Loucy (cell line): ENCODE measurements around the gene STIP1.

Experiments
- H2AFZ ChIP-seq: fragments of 200-600 bp; sonication (generic); 2 replicates; pipeline ENCODE4 v1.6.0; 2016; ENCODE audit warnings: antibody characterized with exemption, mild to moderate bottlenecking, low read length, moderate library complexity
- H3F3A ChIP-seq: fragments of 200-600 bp; 2 replicates; pipeline ENCODE4 v1.6.0; 2016; ENCODE audit warnings: antibody characterized with exemption, low read depth, mild to moderate bottlenecking
- H3K27me3 ChIP-seq: fragments of 200-600 bp; sonication (generic); 2 replicates; pipeline ENCODE4 v1.6.1; 2014; ENCODE audit warnings: low read length, mild to moderate bottlenecking; ENCODE audit not compliant: insufficient read depth, poor library complexity, severe bottlenecking
- H3K36me3 ChIP-seq: fragments of 200-600 bp; sonication (generic); 2 replicates; pipeline ENCODE4 v1.6.1; 2016; ENCODE audit warnings: low read length; ENCODE audit not compliant: insufficient read depth
- H3K4me1 ChIP-seq: fragments of 200-600 bp; sonication (generic); 2 replicates; pipeline ENCODE4 v1.5.1; 2014; ENCODE audit warnings: low read length, mild to moderate bottlenecking; ENCODE audit not compliant: insufficient read depth, poor library complexity, severe bottlenecking
- H3K4me2 ChIP-seq: fragments of 200-600 bp; sonication (generic); 2 replicates; pipeline ENCODE4 v1.6.0; 2014; ENCODE audit warnings: antibody characterized with exemption, low read length, low read depth, mild to moderate bottlenecking; ENCODE audit not compliant: poor library complexity, severe bottlenecking
- H3K4me3 ChIP-seq: fragments of 200-600 bp; sonication (generic); 2 replicates; pipeline ENCODE4 v1.5.1; 2014; ENCODE audit warnings: low read length, mild to moderate bottlenecking, mixed read lengths; ENCODE audit not compliant: poor library complexity, severe bottlenecking
- H3K79me2 ChIP-seq: fragments of 200-600 bp; sonication (generic); 2 replicates; pipeline ENCODE4 v1.6.1; 2014; ENCODE audit warnings: low read length; ENCODE audit not compliant: insufficient read depth
- H3K9ac ChIP-seq: fragments of 200-600 bp; sonication (generic); 2 replicates; pipeline ENCODE4 v1.6.0; 2014; ENCODE audit warnings: mild to moderate bottlenecking, low read depth, low read length, moderate library complexity; ENCODE audit not compliant: poor library complexity, severe bottlenecking
- H3K9me2 ChIP-seq: fragments of 200-600 bp; sonication (generic); replicated peaks from 2 replicates; pipeline ENCODE4 v1.6.1; 2016; ENCODE audit warnings: low read depth, low read length, mixed read lengths
- H3K9me3 ChIP-seq: fragments of 200-600 bp; sonication (generic); 2 replicates; pipeline ENCODE4 v1.6.1; 2014; ENCODE audit warnings: mild to moderate bottlenecking, antibody characterized with exemption, low read length, low read depth; ENCODE audit not compliant: insufficient read depth
- H4K20me1 ChIP-seq: fragments of 200-600 bp; sonication (generic); 2 replicates; pipeline ENCODE4 v1.6.0; 2014; ENCODE audit warnings: antibody characterized with exemption, low read length, mild to moderate bottlenecking; ENCODE audit not compliant: insufficient read depth, poor library complexity, severe bottlenecking
- EZH2phosphoT487 ChIP-seq: fragments of 200-600 bp; IDR thresholded peaks from 2 replicates; pipeline ENCODE4 v1.6.1; 2018; ENCODE audit warnings: antibody characterized with exemption, mild to moderate bottlenecking, moderate library complexity, borderline replicate concordance
- TF ChIP-seq, protein P1 (sequence below): fragments of 200-600 bp; sonication (generic); conservative IDR thresholded peaks from 2 replicates; pipeline ENCODE4 v1.5.1; 2014; ENCODE audit warnings: mild to moderate bottlenecking, antibody characterized with exemption, low read length

STIP1 gene

DNA sequence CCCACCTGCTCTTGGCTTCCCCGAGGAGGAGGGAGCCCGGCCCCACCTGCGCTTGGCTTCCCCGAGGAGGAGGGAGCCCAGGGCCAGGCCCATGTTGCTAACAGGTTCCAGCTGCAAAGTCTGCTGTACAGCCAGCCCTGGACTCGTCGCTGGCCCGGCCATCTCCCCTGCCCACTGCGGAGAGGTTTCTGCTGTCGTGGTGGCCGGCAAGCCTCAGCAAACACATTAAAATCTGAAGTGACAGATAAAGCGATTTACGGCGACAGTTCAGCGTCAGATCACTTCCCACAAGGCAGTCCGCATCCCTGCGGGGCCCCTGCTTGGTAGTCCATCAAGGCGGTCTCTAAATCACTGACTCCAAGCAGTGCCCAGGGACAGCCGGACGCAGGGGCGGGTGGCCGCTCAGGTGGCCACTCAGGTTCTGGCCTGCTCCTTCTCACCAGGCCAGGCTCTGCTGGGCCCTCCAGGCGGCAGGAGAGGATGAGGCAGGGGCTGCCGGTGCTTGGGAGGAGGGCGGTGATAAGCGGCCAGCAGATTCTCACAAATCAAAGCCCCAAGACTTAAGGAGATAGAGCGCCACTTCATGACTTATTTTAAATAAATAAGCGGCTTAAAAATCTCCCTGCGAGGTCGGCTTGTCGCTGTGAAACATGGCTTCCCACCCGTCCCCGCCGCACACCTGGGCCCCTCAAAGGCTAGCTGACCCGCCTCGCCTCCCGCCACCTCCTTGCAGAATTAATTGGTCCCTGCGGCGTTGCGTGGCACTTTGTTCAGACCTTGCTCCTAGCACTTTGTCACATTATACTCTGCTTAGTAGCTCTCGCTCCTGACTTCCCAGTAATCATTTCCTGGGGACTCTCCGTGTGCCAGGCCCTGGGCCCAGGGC, 41.1 kb upstream of the STIP1 start:
- TF ChIP-seq, protein P1, sequence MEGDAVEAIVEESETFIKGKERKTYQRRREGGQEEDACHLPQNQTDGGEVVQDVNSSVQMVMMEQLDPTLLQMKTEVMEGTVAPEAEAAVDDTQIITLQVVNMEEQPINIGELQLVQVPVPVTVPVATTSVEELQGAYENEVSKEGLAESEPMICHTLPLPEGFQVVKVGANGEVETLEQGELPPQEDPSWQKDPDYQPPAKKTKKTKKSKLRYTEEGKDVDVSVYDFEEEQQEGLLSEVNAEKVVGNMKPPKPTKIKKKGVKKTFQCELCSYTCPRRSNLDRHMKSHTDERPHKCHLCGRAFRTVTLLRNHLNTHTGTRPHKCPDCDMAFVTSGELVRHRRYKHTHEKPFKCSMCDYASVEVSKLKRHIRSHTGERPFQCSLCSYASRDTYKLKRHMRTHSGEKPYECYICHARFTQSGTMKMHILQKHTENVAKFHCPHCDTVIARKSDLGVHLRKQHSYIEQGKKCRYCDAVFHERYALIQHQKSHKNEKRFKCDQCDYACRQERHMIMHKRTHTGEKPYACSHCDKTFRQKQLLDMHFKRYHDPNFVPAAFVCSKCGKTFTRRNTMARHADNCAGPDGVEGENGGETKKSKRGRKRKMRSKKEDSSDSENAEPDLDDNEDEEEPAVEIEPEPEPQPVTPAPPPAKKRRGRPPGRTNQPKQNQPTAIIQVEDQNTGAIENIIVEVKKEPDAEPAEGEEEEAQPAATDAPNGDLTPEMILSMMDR = no peak
- no peak for TF ChIP-seq EZH2phosphoT487

DNA sequence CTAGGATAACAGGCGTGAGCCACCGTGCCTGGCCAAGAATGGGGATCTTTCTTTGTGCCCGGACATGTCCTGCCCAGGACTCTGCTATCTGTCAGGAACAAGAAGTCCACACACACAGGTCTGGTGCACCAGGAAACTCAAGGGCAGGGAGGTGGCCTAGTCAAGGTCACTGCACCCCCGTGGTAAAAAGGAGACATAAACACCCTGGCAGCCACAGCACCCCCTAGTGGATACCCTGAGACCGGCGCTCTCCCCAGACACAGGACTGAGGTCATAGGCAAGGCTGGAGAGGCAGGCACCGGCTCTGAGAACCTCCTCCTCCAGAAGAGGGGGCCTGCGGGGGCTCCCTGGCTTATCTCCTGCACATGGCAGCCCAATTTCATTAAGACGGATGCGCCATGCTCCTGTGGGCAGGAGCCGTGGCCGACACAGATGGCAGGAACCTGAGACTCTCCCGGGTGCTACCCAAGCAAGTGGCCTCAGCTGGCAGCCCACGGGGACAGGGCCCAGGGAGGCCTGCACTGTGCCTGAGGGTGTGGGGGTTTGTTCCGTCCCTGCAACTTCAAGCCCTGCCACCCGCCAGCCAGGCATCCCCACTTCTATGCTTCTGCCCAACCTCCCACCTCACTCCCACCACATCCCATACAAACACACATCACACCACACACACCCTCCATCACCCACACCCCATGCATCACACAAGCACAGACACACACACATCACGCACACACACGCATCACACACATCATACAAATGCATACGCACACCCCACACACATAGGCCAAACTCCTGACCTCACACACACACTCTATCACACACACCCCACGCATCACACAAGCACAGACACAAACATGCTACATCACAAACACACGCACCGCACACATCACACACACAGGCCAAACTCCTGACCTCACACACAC, 39.7 kb upstream of the STIP1 start:
- no peaks in the 10 kb centered on the region for H3F3A ChIP-seq
- H3K4me3 ChIP-seq = no peak overlapping the region
- TF ChIP-seq EZH2phosphoT487 = no peak
- TF ChIP-seq, protein P1 = peak; percentile 81
- H3K4me2 ChIP-seq = no peak overlapping the region
- H3K9me2 ChIP-seq = no peaks in the 10 kb centered on the region
- no peaks in the 10 kb centered on the region for H3K27me3 ChIP-seq
- H3K79me2 ChIP-seq = no peaks in the 10 kb centered on the region
- H4K20me1 ChIP-seq = no peaks in the 10 kb centered on the region
- H3K4me1 ChIP-seq = no peaks in the 10 kb centered on the region
- no peaks in the 10 kb centered on the region for H3K9me3 ChIP-seq
- H2AFZ ChIP-seq = no peak overlapping the region
- H3K36me3 ChIP-seq = no peaks in the 10 kb centered on the region
- H3K9ac ChIP-seq = no peak overlapping the region

More for the DNA sequence above, 41.1 kb upstream of the STIP1 start:
- Histone ChIP-seq H3K36me3 (no peaks in the 10 kb centered on the region), H3K4me3 (no peak overlapping the region), H3F3A (no peaks in the 10 kb centered on the region), H3K9ac (no peak overlapping the region), H3K79me2 (no peaks in the 10 kb centered on the region), H3K4me2 (no peak overlapping the region), H3K27me3 (no peaks in the 10 kb centered on the region), H4K20me1 (no peaks in the 10 kb centered on the region), H3K9me2 (no peaks in the 10 kb centered on the region), H3K9me3 (no peaks in the 10 kb centered on the region), H3K4me1 (no peaks in the 10 kb centered on the region), H2AFZ (no peak overlapping the region)

DNA sequence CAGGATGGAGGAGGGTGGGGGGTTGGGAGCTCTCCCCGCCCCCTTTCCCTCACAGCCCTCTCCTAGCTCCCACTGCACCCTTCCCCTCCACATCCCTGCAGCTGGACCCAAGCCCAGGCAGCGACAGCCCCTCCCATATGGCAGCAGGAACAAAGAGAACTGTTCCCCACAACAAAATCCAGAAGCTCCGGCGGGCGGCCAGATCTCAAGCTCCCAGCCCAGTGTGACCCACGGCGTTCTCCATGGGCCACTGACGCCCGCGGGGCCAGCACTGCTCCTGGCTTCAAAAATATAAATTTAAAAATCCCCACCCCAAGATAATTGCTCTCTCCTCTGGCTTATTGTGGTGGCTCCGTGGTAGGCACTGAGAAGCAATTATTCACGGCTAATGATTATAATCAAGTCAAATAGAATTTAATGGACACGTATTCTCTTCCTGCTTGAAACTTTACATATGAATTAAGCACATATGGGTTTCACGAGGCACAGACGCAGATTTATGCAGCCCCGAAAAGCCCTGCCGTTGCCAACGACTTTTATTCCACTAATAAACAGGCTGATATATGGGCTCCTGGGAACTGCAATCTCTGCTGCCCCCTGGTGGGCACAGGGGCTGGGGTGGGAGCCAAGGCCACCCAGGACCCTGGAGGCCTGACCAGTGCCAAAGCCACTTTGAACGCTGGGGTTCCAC, 37.6 kb upstream of the STIP1 start:
- TF ChIP-seq EZH2phosphoT487 = no peak
- TF ChIP-seq, protein P1 = peak; percentile 93
- Histone ChIP-seq H3F3A (no peaks in the 10 kb centered on the region), H3K9me3 (no peaks in the 10 kb centered on the region), H3K4me2 (no peak overlapping the region), H3K79me2 (no peaks in the 10 kb centered on the region), H4K20me1 (no peaks in the 10 kb centered on the region), H3K9me2 (no peaks in the 10 kb centered on the region), H3K27me3 (no peaks in the 10 kb centered on the region), H3K36me3 (no peaks in the 10 kb centered on the region), H3K9ac (no peak overlapping the region), H3K4me1 (no peaks in the 10 kb centered on the region), H3K4me3 (no peak overlapping the region), H2AFZ (no peak overlapping the region)
